Measurements from ENCODE around the gene TGFBR3L.
"Not testable (repeated sequence)": the region's sequence is repeated elsewhere in the genome, so short reads cannot be mapped to it uniquely, and the experiment has no call there.

The TGFBR3L gene

GRCh38 chr19:7961082-7961481 is 46.5 kb downstream of the TGFBR3L start:
- H3K36me3 ChIP-seq (ENCODE audit: control insufficient read depth in 2 of 2, insufficient read depth in 2 of 2, low read length in 2 of 2): peaks cover 35 to 38% of the 10 kb centered on the region in 2 donors
- H3K4me1 ChIP-seq (ENCODE audit: control insufficient read depth in 2 of 2, insufficient read depth in 2 of 2, low read length in 2 of 2); H3K9ac ChIP-seq (ENCODE audit: low read depth in 1 of 2, low read length in 2 of 2); H3K9me3 ChIP-seq (ENCODE audit: control insufficient read depth in 2 of 2, low read length in 2 of 2); H3K27me3 ChIP-seq (ENCODE audit: control insufficient read depth in 2 of 2, insufficient read depth in 2 of 2, low read length in 2 of 2); H3K4me3 ChIP-seq (ENCODE audit: low read length in 2 of 2); H3K27ac ChIP-seq (ENCODE audit: low read depth in 2 of 2, low read length in 2 of 2): not testable (repeated sequence)

- no peaks in the 10 kb centered on the region for H3K4me1 ChIP-seq (ENCODE audit: control insufficient read depth in 2 of 2, insufficient read depth in 2 of 2, low read length in 2 of 2)
- no peak overlapping the region for H3K27ac ChIP-seq (ENCODE audit: low read depth in 2 of 2, low read length in 2 of 2)
- H3K9me3 ChIP-seq (ENCODE audit: control insufficient read depth in 2 of 2, low read length in 2 of 2): no peaks in the 10 kb centered on the region
- H3K4me3 ChIP-seq (ENCODE audit: low read length in 2 of 2): no peak overlapping the region
- H3K9ac ChIP-seq (ENCODE audit: low read depth in 1 of 2, low read length in 2 of 2): no peak overlapping the region
- no peaks in the 10 kb centered on the region for H3K27me3 ChIP-seq (ENCODE audit: control insufficient read depth in 2 of 2, insufficient read depth in 2 of 2, low read length in 2 of 2)
- H3K36me3 ChIP-seq (ENCODE audit: control insufficient read depth in 2 of 2, insufficient read depth in 2 of 2, low read length in 2 of 2): peaks cover 35 to 48% of the 10 kb centered on the region in 2 donors
Observed at GRCh38 chr19:7961920-7962626, 47.4 kb downstream of the TGFBR3L start.

- H3K9me3 ChIP-seq (ENCODE audit: control insufficient read depth in 2 of 2, low read length in 2 of 2): no peaks in the 10 kb centered on the region
- no peak overlapping the region for H3K27ac ChIP-seq (ENCODE audit: low read depth in 2 of 2, low read length in 2 of 2)
- H3K4me3 ChIP-seq (ENCODE audit: low read length in 2 of 2): no peak overlapping the region
- no peaks in the 10 kb centered on the region for H3K4me1 ChIP-seq (ENCODE audit: control insufficient read depth in 2 of 2, insufficient read depth in 2 of 2, low read length in 2 of 2)
- H3K9ac ChIP-seq (ENCODE audit: low read depth in 1 of 2, low read length in 2 of 2): no peak overlapping the region
- peaks cover 42 to 53% of the 10 kb centered on the region in 2 donors for H3K36me3 ChIP-seq (ENCODE audit: control insufficient read depth in 2 of 2, insufficient read depth in 2 of 2, low read length in 2 of 2)
- no peaks in the 10 kb centered on the region for H3K27me3 ChIP-seq (ENCODE audit: control insufficient read depth in 2 of 2, insufficient read depth in 2 of 2, low read length in 2 of 2)
Observed at GRCh38 chr19:7962644-7963268, 48.1 kb downstream of the TGFBR3L start.

GRCh38 chr19:7963566-7963965 is 48.9 kb downstream of the TGFBR3L start:
- Histone ChIP-seq H3K4me1 (ENCODE audit: control insufficient read depth in 2 of 2, insufficient read depth in 2 of 2, low read length in 2 of 2) (no peaks in the 10 kb centered on the region), H3K27me3 (ENCODE audit: control insufficient read depth in 2 of 2, insufficient read depth in 2 of 2, low read length in 2 of 2) (no peaks in the 10 kb centered on the region), H3K4me3 (ENCODE audit: low read length in 2 of 2) (no peak overlapping the region), H3K27ac (ENCODE audit: low read depth in 2 of 2, low read length in 2 of 2) (no peak overlapping the region), H3K36me3 (ENCODE audit: control insufficient read depth in 2 of 2, insufficient read depth in 2 of 2, low read length in 2 of 2) (peaks cover 48 to 55% of the 10 kb centered on the region in 2 donors), H3K9ac (ENCODE audit: low read depth in 1 of 2, low read length in 2 of 2) (no peak overlapping the region), H3K9me3 (ENCODE audit: control insufficient read depth in 2 of 2, low read length in 2 of 2) (no peaks in the 10 kb centered on the region)

- Histone ChIP-seq H3K36me3 (ENCODE audit: control insufficient read depth in 2 of 2, insufficient read depth in 2 of 2, low read length in 2 of 2) (peaks cover 46 to 59% of the 10 kb centered on the region in 2 donors), H3K4me3 (ENCODE audit: low read length in 2 of 2) (no peak overlapping the region), H3K27ac (ENCODE audit: low read depth in 2 of 2, low read length in 2 of 2) (no peak overlapping the region), H3K4me1 (ENCODE audit: control insufficient read depth in 2 of 2, insufficient read depth in 2 of 2, low read length in 2 of 2) (no peaks in the 10 kb centered on the region), H3K9me3 (ENCODE audit: control insufficient read depth in 2 of 2, low read length in 2 of 2) (no peaks in the 10 kb centered on the region), H3K9ac (ENCODE audit: low read depth in 1 of 2, low read length in 2 of 2) (no peak overlapping the region), H3K27me3 (ENCODE audit: control insufficient read depth in 2 of 2, insufficient read depth in 2 of 2, low read length in 2 of 2) (no peaks in the 10 kb centered on the region)
Observed at GRCh38 chr19:7965259-7965841, 50.7 kb downstream of the TGFBR3L start.

- Histone ChIP-seq H3K27ac (ENCODE audit: low read depth in 2 of 2, low read length in 2 of 2) (no peak overlapping the region), H3K9me3 (ENCODE audit: control insufficient read depth in 2 of 2, low read length in 2 of 2) (no peaks in the 10 kb centered on the region), H3K4me1 (ENCODE audit: control insufficient read depth in 2 of 2, insufficient read depth in 2 of 2, low read length in 2 of 2) (no peaks in the 10 kb centered on the region), H3K27me3 (ENCODE audit: control insufficient read depth in 2 of 2, insufficient read depth in 2 of 2, low read length in 2 of 2) (no peaks in the 10 kb centered on the region), H3K36me3 (ENCODE audit: control insufficient read depth in 2 of 2, insufficient read depth in 2 of 2, low read length in 2 of 2) (peaks cover 42 to 60% of the 10 kb centered on the region in 2 donors), H3K4me3 (ENCODE audit: low read length in 2 of 2) (no peak overlapping the region), H3K9ac (ENCODE audit: low read depth in 1 of 2, low read length in 2 of 2) (no peak overlapping the region)
Observed at GRCh38 chr19:7965921-7966665, 51.5 kb downstream of the TGFBR3L start.

GRCh38 chr19:7968008-7968795 is 53.6 kb downstream of the TGFBR3L start:
- H3K9me3 ChIP-seq (ENCODE audit: control insufficient read depth in 2 of 2, low read length in 2 of 2): no peaks in the 10 kb centered on the region
- H3K27ac ChIP-seq (ENCODE audit: low read depth in 2 of 2, low read length in 2 of 2): no peak overlapping the region
- H3K36me3 ChIP-seq (ENCODE audit: control insufficient read depth in 2 of 2, insufficient read depth in 2 of 2, low read length in 2 of 2): peaks cover 46 to 60% of the 10 kb centered on the region in 2 donors
- no peaks in the 10 kb centered on the region for H3K27me3 ChIP-seq (ENCODE audit: control insufficient read depth in 2 of 2, insufficient read depth in 2 of 2, low read length in 2 of 2)
- no peak overlapping the region for H3K4me3 ChIP-seq (ENCODE audit: low read length in 2 of 2)
- H3K9ac ChIP-seq (ENCODE audit: low read depth in 1 of 2, low read length in 2 of 2): no peak overlapping the region
- H3K4me1 ChIP-seq (ENCODE audit: control insufficient read depth in 2 of 2, insufficient read depth in 2 of 2, low read length in 2 of 2): no peaks in the 10 kb centered on the region

Measured in mucosa of rectum (tissue), 2 donors.